HuH-7 (cell line): ENCODE measurements around the gene LYRM4.
A peak's percentile ranks its signal among the peaks of the same experiment; 100 is the strongest.
"Not testable (repeated sequence)": the region's sequence is repeated elsewhere in the genome, so short reads cannot be mapped to it uniquely, and the experiment has no call there.

Experiments
- DNase-seq: peaks from one replicate; pipeline ENCODE4 v3.0.0; 2011; ENCODE audit warnings: low spot score

The LYRM4 gene

GRCh38 chr6:5081182-5081581, 179.6 kb downstream of the LYRM4 start:
- DNase-seq = no peak

DNA sequence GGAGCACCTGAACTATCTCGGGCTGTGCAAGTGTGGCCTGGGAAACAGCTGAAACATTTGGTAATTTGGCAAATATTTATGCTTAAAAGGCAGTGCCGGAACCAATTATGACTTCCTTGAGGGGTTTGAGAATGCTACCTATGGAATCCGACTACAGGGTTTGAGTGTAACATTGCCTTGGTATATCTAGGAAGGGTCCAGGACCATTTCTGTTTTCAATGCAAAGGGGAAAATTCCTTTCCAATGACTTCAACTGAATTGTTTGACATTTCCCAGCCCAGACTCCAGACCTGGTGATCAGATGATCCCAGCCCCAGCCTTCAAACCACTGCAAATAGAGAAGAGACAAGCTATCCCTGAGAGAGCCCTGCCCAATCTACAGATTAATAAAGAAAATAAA, 180.2 kb downstream of the LYRM4 start:
- no peak for DNase-seq

- no peak for DNase-seq
Observed at GRCh38 chr6:5079692-5080091, 181.1 kb downstream of the LYRM4 start.

GRCh38 chr6:5078121-5078669, 182.6 kb downstream of the LYRM4 start:
- peak; percentile 48 for DNase-seq

GRCh38 chr6:5076931-5077330, 183.8 kb downstream of the LYRM4 start:
- no peak for DNase-seq

DNA sequence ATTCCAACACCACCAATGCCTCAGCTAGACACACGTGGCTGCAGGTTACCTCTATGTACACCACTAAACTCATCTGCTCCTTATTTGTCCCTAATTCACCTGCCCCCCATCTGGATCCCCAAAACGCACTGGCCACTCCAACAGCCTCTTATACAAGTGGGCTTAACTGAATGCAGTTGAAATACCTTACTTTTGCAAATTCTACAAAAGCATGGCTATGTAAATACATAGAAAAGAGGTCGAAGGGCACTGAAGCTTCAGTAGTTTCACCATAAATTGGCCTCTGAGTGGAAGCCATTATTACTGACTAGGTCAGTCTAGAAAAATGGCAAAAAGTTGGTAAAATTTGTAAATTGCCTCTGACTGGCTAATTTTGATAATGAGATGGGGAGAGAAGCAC, 186.8 kb downstream of the LYRM4 start:
- DNase-seq = no peak

- no peak for DNase-seq
Observed at GRCh38 chr6:5072440-5072839, 188.3 kb downstream of the LYRM4 start.

GRCh38 chr6:5071216-5071615, 189.5 kb downstream of the LYRM4 start:
- DNase-seq = no peak

DNA sequence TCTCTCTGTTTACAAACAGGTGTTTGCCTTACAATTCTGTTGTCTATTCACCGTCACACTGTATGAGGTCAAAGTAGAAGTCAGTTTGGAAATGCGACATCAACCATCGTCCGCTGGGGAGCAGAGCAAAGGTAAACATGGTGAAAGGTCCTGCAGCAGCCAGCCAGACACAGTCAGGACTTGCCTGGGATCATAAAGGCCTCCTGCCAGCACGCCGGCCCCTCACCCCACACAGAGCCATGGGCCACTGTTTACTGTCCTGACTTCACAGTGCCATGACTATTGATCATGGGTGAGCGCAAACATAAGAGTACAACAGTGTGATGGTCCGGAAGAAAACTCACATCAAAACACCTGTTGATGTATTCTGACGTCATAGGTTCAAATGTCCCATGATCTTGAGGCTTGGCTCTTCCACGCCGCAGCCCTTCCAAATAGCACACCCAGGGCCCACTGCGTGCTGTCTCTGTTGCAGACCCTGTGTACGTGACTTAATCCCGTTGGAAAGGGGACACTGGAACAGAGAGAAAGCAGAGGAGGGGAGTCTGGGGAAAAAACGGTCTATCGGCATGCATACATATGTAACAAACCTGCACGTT, 192.5 kb downstream of the LYRM4 start:
- DNase-seq = peak; percentile 50

DNA sequence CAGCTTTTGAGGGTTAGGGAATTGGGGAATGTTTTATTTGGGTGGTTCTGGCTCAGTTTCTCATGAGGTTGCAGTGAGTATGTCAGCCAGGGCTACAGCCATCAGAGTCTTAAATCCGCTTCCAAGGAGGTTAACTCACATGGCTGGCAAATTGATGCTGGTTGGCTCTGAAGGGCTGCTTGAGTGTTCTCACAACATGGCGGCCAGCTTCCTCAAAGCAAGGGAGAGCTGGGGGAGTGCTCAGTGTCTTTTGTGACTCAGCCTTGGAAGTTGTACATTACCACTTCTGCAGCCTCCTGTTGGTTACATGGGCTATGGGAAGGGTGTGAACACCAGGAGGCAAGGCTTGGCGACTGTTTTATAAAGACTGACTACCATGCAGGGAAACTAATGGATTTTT, 193.4 kb downstream of the LYRM4 start:
- DNase-seq = no peak

GRCh38 chr6:5066456-5067093, 194.2 kb downstream of the LYRM4 start:
- DNase-seq = no peak

- DNase-seq = no peak
Observed at GRCh38 chr6:5063617-5064016, 197.1 kb downstream of the LYRM4 start.

- no peak for DNase-seq
Observed at GRCh38 chr6:5061152-5061551, 199.6 kb downstream of the LYRM4 start.

- DNase-seq = not testable (repeated sequence)
Observed at GRCh38 chr6:5060439-5060838, 200.3 kb downstream of the LYRM4 start.

DNA sequence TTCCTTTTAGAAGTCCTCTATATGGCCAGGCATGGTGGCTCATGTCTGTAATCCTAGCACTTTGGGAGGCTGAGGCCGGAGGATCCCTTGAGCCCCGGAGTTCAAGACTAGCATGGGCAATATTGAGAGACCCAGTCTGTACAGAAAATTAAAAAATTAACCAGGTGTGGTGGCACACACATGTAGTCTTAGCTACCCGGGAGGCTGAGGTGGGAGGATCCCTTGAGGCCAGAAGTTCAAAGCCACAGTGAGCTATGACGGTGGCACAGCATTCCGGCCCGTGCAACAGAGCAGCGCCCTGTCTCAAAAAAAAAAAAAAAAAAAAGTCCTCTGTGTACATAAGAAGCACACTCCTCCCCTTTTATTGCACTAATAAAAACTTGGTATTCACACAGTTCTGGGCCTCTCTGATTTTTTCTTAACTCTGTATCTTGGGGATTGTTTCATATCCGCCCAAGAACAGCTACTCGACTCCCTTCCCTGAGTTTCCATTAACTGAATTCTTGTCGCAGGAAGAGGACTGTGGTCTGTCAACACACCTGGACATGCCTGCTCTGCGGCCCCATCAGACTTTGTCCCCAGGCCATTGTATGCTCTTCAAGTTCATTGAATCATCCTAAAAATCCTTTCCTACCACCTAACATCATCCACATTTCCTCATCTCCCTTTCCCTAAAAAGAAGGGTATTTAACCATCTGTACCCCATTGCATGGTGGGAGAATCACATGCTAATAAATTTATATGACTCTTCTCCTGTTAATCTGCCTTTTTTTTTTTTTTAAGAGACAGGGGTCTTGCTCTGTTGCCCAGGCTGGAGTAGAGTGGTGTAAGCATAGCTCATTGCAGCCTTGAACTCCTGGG, 201.5 kb downstream of the LYRM4 start:
- no peak for DNase-seq
